Stomach (tissue), 9 donors: ENCODE measurements around the gene MGAT4A. TPM values are rescaled to one million over a fixed set of nuclear protein-coding genes. Genes with fewer than 3 reads are reported as not detected.

Experiments used
- DNase-seq, 2 donors: peaks; one replicate each; pipeline versions ENCODE4 v3.0.0 to v3.0.0-alpha.2; 2013 to 2019
- H3K27ac ChIP-seq, 5 donors: fragments of 200-600 bp in 4 of 5; sonication (generic) in 4 of 5; one replicate each; pipeline ENCODE4 v1.5.1; 2013 to 2019; ENCODE audit warnings: mild to moderate bottlenecking in 1 of 5, moderate library complexity in 1 of 5
- H3K27me3 ChIP-seq, 3 donors: fragments of 200-600 bp; sonication (generic); one replicate each; pipeline ENCODE4 v1.5.1; 2017 to 2019; ENCODE audit warnings: mixed run types in 1 of 3
- H3K36me3 ChIP-seq, 4 donors: fragments of 200-600 bp; sonication (generic); 1 replicate in 3 of 4; 2 replicates in 1 of 4; pipeline ENCODE4 v1.5.1; 2016 to 2019
- H3K4me1 ChIP-seq, 4 donors: fragments of 200-600 bp; sonication (generic); one replicate each; pipeline ENCODE4 v1.5.1; 2016 to 2019
- H3K4me3 ChIP-seq, 4 donors: fragments of 200-600 bp; sonication (generic) in 3 of 4; one replicate each; pipeline ENCODE4 v1.5.1; 2016 to 2019; ENCODE audit warnings: mild to moderate bottlenecking in 1 of 4
- H3K9me3 ChIP-seq, 4 donors: fragments of 200-600 bp; sonication (generic); one replicate each; pipeline ENCODE4 v1.5.1; 2016 to 2019
- EP300 ChIP-seq: sonication (generic); formaldehyde crosslinking; IDR thresholded peaks from one replicate; pipeline ENCODE4 v1.6.1; 2017; ENCODE audit warnings: antibody characterized with exemption
- POLR2A ChIP-seq, 4 donors: fragments of 450-650 bp; IDR thresholded peaks; one replicate each; pipeline ENCODE4 v1.6.1; 2016; ENCODE audit warnings: antibody characterized with exemption in 4 of 4, control low read depth in 2 of 4, mild to moderate bottlenecking in 1 of 4, moderate library complexity in 1 of 4
- POLR2AphosphoS5 ChIP-seq, 3 donors: sonication (generic); formaldehyde crosslinking; IDR thresholded peaks; one replicate each; pipeline ENCODE4 v1.6.1; 2016; ENCODE audit warnings: antibody characterized with exemption in 3 of 3
- WGBS, 5 donors: extraction: QIAGEN DNeasy Blood & Tissue Kit in 3 of 5; methylation state at CpG; one replicate each; pipeline versions ENCODE4 v1.1.5 to v1.1.7; 2013 to 2018; 5-methylcytosine and 5-hydroxymethylcytosine counted together
- intact Hi-C: fragments of 100-400 bp; cut with DNase I; formaldehyde crosslinking; loops from one replicate; pipeline ENCODE4 v1.15.1; 2023; ENCODE audit warnings: low total_unique reads
- polyA plus RNA-seq, 3 donors: library from polyadenylated mRNA; stranded (reverse); fragments of 200-250 nt; gene quantifications; one replicate each; pipeline ENCODE4 v1.2.3, GENCODE V29; 2013
- total RNA-seq, 5 donors: library from RNA; depleted of rRNA; stranded (reverse); fragments of >200 nt; gene quantifications; one replicate each; pipeline versions ENCODE4 v1.1.0 to v1.2.3, GENCODE V29; 2014 to 2016
- TF ChIP-seq, protein P1 (sequence below), 7 experiments: fragments of 450-650 bp in 4 of 7; fragments of 200-600 bp in 3 of 7; sonication (generic) in 3 of 7; IDR thresholded peaks; one replicate each; pipeline ENCODE4 v1.5.1; 2016 to 2019; ENCODE audit warnings: antibody characterized with exemption in 7 of 7, control low read depth in 2 of 7, mild to moderate bottlenecking in 1 of 7
- donor health status: healthy with polysubstance abuse.
- donor health status: Bipolar disorder and iron deficiency.
- donor health status: healthy.

MGAT4A gene
- total and polyA plus RNA-seq, 8 donors = 4.8 to 81.1 (median 11.8) TPM

DNA sequence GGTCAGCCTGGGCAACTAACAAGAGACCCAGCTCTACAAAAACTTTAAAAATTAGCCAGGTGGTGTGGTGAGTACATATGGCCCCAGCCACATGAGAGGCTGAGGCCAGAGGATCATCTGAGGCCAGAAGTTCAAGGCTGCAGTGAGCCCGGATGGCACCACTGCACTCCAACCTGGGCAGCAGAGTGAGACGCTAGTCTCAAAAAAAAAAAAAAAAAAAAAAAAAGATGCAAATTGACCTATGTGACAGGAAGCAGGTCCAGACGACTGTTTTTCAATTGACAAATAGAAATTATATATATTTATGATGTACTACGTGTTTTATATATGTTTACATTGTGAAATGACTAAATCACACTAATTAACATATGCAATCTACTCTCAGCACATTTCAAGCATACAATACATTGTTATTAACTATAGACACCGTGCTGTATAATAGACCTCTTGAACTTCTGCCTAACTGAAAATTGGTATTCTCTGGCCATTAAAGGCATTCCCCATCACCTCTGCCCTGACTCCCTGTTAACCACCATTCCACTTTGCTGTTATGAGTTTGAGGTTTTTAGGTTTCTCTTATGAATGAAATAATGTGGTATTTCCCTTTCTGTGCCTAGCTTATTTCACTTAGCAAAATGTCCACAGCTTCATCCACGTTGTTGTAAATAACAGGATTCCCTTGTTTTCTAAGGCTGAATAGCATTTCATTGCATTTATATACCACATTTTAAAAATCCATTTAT lies 32.4 kb upstream of the MGAT4A start:
- Histone ChIP-seq H3K4me1 (peaks cover 0 to 20% (median 9%) of the 10 kb centered on the region in 4 donors), H3K27me3 (no peaks in the 10 kb centered on the region), H3K36me3 (no peaks in the 10 kb centered on the region), H3K9me3 (no peaks in the 10 kb centered on the region), H3K27ac (peak overlapping the region in 1 of 5 donors; percentile 3), H3K4me3 (no peak overlapping the region)
- intact Hi-C loops = no loop called here
- no peak for DNase-seq
- TF ChIP-seq, protein P1, sequence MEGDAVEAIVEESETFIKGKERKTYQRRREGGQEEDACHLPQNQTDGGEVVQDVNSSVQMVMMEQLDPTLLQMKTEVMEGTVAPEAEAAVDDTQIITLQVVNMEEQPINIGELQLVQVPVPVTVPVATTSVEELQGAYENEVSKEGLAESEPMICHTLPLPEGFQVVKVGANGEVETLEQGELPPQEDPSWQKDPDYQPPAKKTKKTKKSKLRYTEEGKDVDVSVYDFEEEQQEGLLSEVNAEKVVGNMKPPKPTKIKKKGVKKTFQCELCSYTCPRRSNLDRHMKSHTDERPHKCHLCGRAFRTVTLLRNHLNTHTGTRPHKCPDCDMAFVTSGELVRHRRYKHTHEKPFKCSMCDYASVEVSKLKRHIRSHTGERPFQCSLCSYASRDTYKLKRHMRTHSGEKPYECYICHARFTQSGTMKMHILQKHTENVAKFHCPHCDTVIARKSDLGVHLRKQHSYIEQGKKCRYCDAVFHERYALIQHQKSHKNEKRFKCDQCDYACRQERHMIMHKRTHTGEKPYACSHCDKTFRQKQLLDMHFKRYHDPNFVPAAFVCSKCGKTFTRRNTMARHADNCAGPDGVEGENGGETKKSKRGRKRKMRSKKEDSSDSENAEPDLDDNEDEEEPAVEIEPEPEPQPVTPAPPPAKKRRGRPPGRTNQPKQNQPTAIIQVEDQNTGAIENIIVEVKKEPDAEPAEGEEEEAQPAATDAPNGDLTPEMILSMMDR (IDR thresholded peaks at IDR 0.05) = no peak
- no peak for TF ChIP-seq EP300
- TF ChIP-seq POLR2A (IDR thresholded peaks at IDR 0.05) = no peak
- TF ChIP-seq POLR2AphosphoS5 (IDR thresholded peaks at IDR 0.05) = no peak
- 67 to 80% (median 78%) methylated on average over 6 of the region's 6 CpGs for WGBS, 5 donors

- Histone ChIP-seq H3K36me3 (no peaks in the 10 kb centered on the region), H3K27ac (peak overlapping the region in 1 of 5 donors; percentile 28), H3K27me3 (no peaks in the 10 kb centered on the region), H3K4me1 (peaks cover 10 to 32% (median 17%) of the 10 kb centered on the region in 4 donors), H3K4me3 (no peak overlapping the region), H3K9me3 (no peaks in the 10 kb centered on the region)
- no peak for DNase-seq
- TF ChIP-seq, protein P1 (IDR thresholded peaks at IDR 0.05) = no peak
- no peak for TF ChIP-seq POLR2AphosphoS5 (IDR thresholded peaks at IDR 0.05)
- TF ChIP-seq POLR2A (IDR thresholded peaks at IDR 0.05) = no peak
- TF ChIP-seq EP300 = no peak
- WGBS, 5 donors = 85 to 92% (median 88%) methylated on average over 6 of the region's 6 CpGs
- intact Hi-C loops = no loop called here
These were observed 31.0 kb upstream of the MGAT4A start for GRCh38 chr2:98761909-98762308.

DNA sequence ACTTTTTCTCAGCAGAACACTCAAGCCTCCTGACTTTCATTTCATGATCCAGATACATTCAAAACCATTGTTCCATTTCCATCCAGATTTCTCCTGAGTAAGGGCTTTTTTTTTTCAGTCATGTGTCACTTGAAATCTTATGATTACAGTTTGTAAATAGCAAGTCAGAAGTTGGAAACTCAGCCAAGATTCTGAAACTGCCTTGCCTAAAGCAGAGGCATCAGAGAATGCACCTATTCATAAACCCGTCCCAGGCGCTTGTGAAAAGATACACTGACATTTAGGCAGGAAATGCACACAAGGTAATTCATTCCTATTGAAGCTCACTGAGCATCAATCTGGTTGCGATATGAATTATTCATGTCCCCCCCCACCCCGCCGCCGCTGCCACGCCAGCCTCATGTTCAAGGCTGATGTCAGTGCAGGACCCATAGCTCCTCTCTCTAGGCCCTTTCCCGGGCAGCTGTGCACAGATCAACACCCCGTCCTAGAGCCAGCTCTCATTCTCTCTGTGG lies 30.4 kb upstream of the MGAT4A start:
- peaks cover 10 to 32% (median 17%) of the 10 kb centered on the region in 4 donors for H3K4me1 ChIP-seq
- H3K4me3 ChIP-seq = no peak overlapping the region
- DNase-seq = no peak
- H3K36me3 ChIP-seq = no peaks in the 10 kb centered on the region
- TF ChIP-seq POLR2AphosphoS5 (IDR thresholded peaks at IDR 0.05) (no peak), POLR2A (IDR thresholded peaks at IDR 0.05) (no peak), EP300 (no peak)
- TF ChIP-seq, protein P1 (IDR thresholded peaks at IDR 0.05) = no peak
- WGBS, 5 donors = 25 to 54% (median 33%) methylated on average over 9 of the region's 9 CpGs
- H3K27ac ChIP-seq = peak overlapping the region in 1 of 5 donors; percentile 28
- no peaks in the 10 kb centered on the region for H3K9me3 ChIP-seq
- intact Hi-C loops = no loop called here
- no peaks in the 10 kb centered on the region for H3K27me3 ChIP-seq

DNA sequence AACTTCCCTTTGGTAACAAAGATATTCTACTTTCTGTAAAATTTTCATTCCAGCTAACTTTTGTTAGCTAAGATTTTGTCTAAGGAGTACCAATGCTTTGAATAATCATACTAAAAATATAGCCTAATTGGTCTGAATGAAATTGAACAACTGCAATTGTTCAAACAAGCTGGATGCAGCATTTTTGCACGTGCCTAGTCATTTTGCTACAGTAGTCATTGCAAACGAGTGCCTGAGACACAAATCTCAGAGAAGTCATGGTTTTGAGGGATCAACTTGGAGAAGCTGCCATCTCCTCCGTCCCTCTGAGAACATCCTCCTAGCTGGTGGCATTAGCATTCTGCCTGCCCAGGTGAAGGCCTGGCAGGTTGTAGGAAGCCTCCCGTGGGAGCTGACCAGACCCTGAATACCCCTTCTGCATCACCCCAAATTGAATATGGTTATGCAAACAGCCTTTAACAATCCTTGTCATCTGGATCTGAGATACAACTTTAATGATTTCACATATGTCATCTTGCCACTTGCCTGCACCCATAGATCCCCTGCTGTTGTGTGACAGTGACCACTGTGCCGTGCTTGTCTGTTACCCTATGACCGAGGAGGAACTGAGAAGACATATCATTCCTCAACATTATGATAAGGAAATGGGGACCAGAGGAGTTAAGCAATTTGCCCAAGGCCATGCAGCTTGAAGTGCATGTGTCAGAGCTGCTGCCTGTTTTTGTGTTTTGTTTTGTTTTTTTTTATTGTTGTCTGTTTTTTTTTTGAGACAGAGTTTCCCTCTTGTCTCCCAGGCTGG lies 29.1 kb upstream of the MGAT4A start:
- Histone ChIP-seq H3K27ac (peak overlapping the region in 2 of 5 donors; percentile 33 to 79), H3K4me1 (peaks cover 10 to 32% (median 17%) of the 10 kb centered on the region in 4 donors), H3K27me3 (no peaks in the 10 kb centered on the region), H3K9me3 (no peaks in the 10 kb centered on the region), H3K36me3 (no peaks in the 10 kb centered on the region), H3K4me3 (no peak overlapping the region)
- intact Hi-C loops = no loop called here
- 71 to 78% (median 75%) methylated on average over 6 of the region's 6 CpGs for WGBS, 5 donors
- DNase-seq = no peak
- TF ChIP-seq, protein P1 (IDR thresholded peaks at IDR 0.05) = no peak
- TF ChIP-seq POLR2A (IDR thresholded peaks at IDR 0.05) = no peak
- no peak for TF ChIP-seq POLR2AphosphoS5 (IDR thresholded peaks at IDR 0.05)
- no peak for TF ChIP-seq EP300
